NCI-H146 treated with DMSO at 0.1 percent for 48 hours (cell line): ENCODE results near the gene C15orf39.
A peak's percentile ranks its signal among the peaks of the same experiment; 100 is the strongest.

Experiments used
- DNase-seq: peaks from one replicate; lab custom pipeline; 2025; ENCODE audit not compliant: unreplicated experiment; lab: John Stamatoyannopoulos, UW

C15orf39 gene

GRCh38 chr15:75171408-75171807 lies 30.3 kb upstream of the C15orf39 start:
- DNase-seq, result no peak

DNA sequence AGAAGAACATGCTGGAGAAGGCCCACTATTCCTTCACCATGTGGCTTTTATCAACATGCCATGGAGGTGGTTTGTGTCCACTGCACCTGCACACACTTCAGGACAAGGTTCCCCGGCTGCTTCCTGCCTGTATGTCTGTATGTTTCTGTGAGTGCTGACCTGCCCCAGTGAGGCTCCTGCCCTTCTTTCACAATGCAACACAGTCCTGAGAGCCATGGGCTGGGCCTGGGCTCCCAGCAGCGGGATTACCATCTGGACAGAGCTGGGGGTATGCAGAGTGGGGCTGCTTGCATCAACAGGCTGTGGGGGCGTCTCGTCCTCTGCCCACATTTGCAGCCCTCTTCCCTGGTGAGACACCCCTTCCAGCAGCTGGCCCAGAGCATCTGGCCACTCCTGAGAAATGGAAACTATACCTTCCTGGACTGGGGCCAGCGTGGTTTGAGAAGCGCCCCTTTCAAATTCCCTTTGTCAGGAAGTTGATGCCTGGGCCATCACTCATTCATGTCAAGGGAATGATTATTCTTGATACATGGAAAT lies 29.3 kb upstream of the C15orf39 start:
- DNase-seq, result no peak

GRCh38 chr15:75174102-75174501 lies 27.6 kb upstream of the C15orf39 start:
- no peak for DNase-seq

DNA sequence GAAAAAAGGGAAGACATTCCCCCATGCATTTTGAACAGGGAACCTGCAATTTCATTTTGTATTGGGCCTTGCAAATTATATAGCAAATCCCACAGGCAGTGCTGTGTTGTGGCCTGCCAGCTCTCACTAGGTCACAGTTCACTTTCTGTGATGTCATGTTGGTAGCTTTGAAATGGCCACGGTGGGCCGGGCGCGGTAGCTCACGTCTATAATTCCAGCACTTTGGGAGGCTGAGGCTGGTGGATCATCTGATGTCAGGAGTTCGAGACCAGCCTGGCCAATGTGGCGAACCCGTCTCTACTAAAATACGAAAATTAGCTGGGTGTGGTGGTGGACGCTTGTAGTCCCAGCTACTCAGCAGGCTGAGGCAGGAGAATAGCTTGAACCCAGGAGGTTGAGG lies 27.0 kb upstream of the C15orf39 start:
- no peak for DNase-seq

DNA sequence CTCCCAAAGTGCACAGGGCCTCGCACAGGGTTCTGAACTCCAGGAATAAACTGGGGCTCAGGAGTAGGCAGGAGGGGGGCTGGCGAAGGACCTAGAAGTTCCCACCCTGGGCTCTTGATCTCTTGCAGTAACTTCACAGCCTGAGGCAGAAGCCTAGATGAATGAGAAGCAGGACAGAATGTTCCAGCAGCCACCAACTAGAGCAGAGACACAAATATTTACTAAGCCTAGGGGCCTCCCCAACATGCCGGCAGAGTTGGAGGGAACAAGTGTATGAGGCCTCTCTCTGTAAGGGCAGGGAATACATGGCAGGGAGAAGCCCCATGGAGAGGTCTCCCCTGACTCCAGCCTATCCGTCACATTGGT lies 25.3 kb upstream of the C15orf39 start:
- no peak for DNase-seq

DNA sequence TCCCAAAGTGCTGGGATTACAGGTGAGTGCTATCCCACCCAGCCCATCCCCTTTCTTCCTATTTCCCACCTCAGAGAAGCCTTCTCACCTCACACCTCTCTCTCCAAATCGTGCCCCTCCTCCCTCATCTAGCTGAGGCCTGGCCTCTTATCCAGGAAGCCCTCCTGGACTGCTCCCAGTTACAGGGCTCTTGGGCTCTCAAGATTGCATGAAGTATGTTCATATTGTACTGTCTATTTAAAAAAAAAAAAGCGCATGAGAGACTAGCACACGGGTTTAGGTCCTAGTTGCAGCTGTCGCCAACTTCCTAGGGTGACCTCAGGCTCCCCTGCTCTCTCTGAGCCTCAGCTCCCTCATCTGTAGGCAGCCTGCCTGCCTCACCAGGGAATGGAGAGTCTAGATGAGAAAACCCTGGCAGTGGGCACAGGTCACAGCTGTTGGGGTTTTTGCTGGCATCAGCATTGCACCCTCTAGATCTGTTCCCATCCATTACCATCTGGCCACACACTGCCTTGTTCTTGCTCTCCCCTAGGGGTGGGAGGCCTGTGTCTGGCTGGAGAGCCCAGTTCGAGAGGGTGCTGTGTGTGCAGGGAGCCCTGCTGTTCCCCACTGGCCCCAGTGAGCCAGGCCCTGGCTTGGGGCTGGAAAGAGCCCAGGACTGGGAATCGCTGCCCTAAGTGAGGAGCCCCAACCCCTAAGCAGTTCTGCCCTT lies 24.2 kb upstream of the C15orf39 start:
- DNase-seq, result no peak

DNA sequence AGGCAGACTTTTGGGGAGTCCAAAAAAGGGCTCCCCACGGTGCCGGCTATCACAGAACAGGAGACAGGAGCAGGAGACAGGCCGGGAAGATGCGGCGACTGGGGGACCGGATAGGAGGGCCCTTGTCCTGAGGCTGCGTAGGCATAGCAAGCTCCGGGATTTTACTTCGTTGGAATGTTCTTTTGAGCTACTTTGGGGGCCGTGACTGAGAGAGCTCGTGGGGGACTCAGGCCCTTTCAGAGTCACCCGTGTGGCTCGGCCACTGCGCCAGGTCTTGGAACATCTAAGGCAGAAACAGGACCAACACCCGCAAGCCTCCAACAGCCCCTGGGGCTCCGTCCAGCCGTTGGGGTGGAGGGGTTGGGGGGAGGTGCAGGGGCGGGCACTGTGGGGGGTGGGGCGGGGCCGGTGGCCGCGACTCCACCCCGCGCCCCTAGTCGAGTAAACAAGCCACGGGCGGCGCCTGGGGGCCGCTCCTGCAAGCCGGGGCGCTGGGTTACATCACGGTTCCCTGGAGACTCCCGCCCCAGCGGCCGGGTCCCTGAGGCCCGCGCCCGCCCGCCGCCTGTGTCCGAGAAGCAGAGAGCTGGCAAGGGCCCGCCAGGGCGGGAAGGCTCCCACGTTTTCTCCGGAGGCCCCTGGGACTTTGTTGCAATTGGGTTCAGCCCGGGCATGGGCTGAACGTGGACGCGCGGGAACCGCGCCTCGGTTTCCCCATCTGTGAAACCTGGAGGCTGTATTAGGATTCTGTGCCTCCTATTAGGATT lies 23.3 kb upstream of the C15orf39 start:
- DNase-seq, result no peak

DNA sequence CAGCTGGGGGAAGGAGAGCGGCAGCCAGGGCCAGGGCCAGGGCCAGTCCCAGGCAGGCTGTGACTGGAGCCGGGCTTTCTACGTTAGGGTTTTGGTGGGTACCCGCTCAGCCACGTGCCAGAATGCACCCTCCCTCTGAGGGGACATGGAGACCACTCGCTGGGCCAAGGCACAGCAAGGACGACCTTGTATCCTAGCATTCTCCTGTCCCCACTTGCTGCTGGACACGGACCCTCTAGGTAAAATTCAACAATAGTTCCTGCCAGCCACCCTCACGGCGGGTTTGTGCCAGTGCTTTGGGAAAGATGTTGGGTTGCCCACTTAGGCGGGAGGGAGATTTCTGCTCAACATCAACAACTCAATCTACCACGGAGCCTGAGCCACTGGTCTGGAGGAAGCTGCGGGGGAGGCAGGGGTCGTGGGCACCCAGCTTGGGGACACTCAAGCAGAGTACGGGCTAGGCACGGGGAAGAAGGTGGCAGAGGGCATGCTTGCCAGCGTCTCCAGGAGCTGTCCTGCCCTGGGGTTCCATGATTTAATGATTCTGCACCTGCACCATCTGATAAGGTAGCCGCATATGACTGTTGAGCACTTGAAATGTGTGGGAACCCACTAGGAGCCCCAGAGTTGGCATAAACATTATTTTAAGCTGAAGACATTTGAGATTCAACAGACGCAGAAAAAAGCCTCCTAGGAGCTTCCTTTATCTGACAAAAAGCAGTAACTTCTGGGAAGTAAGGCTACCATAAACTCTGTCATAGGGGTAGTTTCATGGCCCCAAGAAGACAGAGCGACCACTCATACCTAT lies 22.5 kb upstream of the C15orf39 start:
- no peak for DNase-seq

GRCh38 chr15:75179746-75180140 lies 21.9 kb upstream of the C15orf39 start:
- DNase-seq, result no peak

DNA sequence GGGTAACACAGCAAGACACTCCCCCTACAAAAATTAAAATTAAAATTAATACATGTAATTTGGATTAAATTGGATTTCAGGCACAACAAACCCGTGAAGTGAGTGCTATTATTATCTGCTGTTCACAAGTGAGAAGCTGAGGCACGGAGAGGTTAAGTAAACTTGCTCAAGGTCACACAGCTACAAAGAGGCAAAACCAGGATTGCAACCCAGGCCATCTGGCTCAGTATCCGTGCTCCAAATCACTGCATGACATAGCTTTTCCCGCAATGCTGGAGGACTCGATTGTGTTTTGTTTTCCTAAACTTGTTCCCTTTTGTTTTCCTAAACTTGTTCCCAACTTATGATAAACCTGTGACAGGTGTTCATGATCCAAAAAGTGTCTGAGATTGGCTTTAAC lies 19.9 kb upstream of the C15orf39 start:
- DNase-seq, result no peak

DNA sequence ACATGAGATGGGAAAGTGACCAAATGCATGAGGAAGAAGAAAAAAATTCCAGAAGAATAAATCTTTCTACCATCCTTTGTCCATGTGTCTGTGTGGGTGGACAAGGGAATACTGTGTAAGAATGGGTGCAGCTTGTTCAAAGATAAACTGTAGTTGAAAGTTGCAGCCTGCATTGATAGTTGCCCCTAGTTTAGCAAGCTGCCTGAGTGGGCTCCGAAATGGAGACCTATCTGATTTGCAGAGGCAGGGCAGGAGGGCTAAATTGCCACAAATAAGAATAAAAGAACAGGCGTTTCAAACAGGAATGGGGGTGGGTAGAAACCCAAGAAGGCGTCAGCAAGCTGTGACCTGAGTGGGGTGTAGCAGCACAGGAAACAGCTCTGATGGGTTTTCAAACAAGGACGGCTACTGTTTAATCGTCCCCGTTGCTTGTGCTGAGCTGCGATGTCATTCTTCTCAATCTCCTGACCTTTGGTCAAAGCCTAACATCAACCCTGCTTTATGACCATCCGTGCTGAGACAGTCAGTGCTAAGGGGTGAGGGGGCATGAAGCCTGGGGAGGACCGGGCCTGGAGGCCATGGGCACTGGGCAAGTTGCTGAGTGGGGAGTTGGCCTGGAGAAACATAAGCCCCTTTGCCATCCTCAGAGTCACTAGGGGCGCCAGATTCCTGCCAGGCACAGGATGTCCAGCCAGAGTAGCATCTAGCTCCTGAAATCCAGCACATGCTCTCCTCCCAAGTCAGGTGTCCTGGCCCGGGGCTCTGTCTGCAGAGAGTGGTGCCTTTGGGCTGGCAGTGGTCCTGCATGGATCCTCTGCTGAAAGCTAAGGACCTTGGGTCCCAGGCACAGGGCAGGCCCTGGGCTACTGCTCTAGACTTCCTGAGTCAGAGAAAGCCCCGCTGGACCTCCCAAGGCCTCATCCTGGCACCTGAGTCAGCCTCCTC lies 19.2 kb upstream of the C15orf39 start:
- DNase-seq, result no peak

- no peak for DNase-seq
Measured at GRCh38 chr15:75185271-75186029, 16.2 kb upstream of the C15orf39 start.

GRCh38 chr15:75186044-75186443 lies 15.6 kb upstream of the C15orf39 start:
- no peak for DNase-seq

GRCh38 chr15:75188499-75188898 lies 13.2 kb upstream of the C15orf39 start:
- no peak for DNase-seq

GRCh38 chr15:75191235-75191634 lies 10.4 kb upstream of the C15orf39 start:
- no peak for DNase-seq

GRCh38 chr15:75192307-75192706 lies 9.4 kb upstream of the C15orf39 start:
- peak; percentile 13 for DNase-seq

GRCh38 chr15:75193272-75193671 lies 8.4 kb upstream of the C15orf39 start:
- no peak for DNase-seq

- DNase-seq, result no peak
Measured at GRCh38 chr15:75193976-75194375, 7.7 kb upstream of the C15orf39 start.

DNA sequence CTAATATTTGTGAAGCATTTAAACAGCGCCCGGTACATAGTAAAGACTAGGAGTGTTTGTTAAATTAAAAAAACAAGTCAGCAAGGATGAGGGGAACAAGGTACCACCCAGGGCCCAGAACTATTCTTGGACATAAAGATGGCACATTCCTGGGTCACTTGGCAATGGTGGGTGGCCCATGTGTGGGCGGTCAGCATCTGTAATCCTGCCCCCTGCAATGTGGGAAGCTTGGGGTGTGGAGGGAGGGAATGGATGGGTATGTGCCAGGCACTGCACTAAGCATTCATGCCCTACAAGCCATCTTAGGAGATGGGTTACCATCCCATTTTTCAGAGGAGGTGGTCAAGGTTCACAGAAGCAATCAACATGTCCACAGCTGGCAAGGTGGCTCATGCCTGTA lies 7.3 kb upstream of the C15orf39 start:
- no peak for DNase-seq
